ENCODE results near the gene ZFPM1.

The ZFPM1 gene

DNA sequence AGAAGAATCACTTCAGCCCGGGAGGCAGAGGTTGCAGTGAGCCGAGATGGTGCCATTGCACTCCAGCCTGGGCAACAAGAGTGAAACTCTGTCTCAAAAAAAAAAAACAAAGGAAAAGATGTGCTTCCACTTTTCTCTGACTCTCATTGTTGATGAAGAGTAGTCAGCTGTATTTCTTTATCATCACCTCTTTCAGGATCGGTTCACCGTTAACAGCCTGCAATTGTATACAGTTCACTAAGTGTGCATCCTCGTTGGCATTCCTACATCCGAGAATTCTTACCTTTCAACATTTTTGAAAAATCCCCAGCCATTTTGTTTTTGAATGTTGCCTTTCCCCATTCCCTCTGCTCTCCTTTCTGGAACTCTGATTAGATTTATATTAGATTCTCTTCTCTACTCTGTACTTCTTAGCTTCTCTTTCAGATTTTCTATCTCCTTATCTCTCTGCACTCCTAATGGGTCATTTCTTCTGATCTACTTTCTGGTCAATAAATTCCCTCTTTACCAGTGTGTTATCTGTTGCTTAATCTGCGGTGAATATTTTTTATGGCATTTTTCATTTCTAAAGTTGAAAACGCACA, 90.2 kb downstream of the ZFPM1 start:
- no peak overlapping the region for H3K4me3 ChIP-seq (replicated peaks in 1 of 2; ENCODE audit: low read depth in 2 of 2, low read length in 2 of 2)
- TF ChIP-seq, protein P1, sequence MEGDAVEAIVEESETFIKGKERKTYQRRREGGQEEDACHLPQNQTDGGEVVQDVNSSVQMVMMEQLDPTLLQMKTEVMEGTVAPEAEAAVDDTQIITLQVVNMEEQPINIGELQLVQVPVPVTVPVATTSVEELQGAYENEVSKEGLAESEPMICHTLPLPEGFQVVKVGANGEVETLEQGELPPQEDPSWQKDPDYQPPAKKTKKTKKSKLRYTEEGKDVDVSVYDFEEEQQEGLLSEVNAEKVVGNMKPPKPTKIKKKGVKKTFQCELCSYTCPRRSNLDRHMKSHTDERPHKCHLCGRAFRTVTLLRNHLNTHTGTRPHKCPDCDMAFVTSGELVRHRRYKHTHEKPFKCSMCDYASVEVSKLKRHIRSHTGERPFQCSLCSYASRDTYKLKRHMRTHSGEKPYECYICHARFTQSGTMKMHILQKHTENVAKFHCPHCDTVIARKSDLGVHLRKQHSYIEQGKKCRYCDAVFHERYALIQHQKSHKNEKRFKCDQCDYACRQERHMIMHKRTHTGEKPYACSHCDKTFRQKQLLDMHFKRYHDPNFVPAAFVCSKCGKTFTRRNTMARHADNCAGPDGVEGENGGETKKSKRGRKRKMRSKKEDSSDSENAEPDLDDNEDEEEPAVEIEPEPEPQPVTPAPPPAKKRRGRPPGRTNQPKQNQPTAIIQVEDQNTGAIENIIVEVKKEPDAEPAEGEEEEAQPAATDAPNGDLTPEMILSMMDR (IDR thresholded peaks at IDR 0.05; ENCODE audit: low read depth, low read length): no peak
- DNase-seq (ENCODE audit: low read depth in 2 of 2): no peak

DNA sequence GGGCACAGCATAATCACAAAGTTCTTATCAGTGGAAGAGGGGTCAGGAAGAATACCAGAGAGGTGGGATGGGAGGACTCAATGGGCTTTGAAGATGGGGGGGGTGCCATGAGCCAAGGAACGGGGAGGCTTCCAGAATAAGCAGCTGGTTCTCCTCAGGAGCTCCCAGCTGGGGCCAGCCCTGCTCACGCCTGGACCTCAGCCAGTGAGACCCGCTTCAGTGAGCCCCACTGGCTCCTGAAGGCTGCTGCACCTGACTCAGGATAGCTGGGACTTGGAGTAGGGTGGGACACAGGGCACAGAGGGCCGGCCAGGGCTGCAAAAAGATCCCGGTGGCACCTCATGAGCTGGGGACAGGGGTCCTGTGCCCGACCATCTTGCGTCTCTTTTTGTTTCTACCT, 92.7 kb downstream of the ZFPM1 start:
- TF ChIP-seq, protein P1 (IDR thresholded peaks at IDR 0.05; ENCODE audit: low read depth, low read length): no peak
- no peak overlapping the region for H3K4me3 ChIP-seq (replicated peaks in 1 of 2; ENCODE audit: low read depth in 2 of 2, low read length in 2 of 2)
- DNase-seq (ENCODE audit: low read depth in 2 of 2): no peak

DNA sequence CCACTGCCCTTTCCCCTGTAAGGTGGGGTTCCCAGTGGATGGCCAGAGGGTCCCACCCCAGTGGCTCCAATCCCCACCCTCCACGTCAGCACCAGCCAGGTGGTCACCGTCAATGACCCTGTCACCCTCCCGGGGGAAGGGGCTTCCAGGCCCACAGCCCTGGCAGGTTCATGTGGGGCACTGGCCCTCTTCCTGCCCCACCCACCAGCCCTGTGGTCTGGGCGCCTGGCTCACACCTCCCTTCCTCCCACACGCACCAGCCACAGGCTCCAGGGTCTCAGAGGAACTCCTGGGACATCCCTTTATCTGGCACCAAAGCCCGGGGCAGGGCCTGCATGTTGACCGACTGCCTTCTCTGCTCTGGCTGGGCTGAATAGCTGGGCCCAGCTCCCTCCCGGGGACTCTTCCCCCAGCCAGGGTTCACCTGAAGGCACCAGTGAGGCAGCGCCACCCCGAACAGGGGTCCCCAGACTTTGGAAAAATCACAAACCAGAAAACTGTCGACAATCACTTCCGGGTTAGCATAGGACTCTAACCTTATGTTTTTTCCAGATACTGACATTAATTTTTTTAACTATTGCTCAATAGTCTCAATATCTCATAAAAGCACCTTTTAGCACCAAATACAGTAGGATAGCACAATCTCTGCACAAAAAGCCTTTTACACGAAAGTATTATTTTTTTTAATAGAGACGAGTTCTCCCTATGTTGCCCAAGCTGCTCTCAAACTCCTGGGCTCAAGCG, 95.2 kb downstream of the ZFPM1 start:
- DNase-seq (ENCODE audit: low read depth in 2 of 2): no peak
- TF ChIP-seq, protein P1 (IDR thresholded peaks at IDR 0.05; ENCODE audit: low read depth, low read length): no peak
- no peak overlapping the region for H3K4me3 ChIP-seq (replicated peaks in 1 of 2; ENCODE audit: low read depth in 2 of 2, low read length in 2 of 2)

DNA sequence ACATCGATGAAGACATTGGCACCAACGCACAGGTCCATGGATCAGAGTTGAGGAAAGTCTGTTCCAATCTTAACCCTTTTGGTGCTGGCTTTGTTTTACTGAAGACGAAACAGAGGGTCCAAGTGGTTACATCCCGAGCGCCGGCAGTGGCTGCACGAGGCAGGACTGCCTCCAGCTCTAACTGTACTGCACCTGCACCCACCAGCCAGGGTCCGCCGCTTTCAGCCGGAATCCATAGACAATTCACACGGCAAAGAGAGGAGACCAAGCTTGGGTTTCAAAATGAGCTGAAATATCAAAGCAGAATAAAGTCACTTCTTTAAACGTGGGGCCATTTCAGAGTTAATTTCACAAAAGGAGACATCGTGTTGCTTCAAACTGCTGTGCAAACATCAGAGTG, 95.9 kb downstream of the ZFPM1 start:
- H3K4me3 ChIP-seq (replicated peaks in 1 of 2; ENCODE audit: low read depth in 2 of 2, low read length in 2 of 2): no peak overlapping the region
- DNase-seq (ENCODE audit: low read depth in 2 of 2): no peak
- TF ChIP-seq, protein P1 (IDR thresholded peaks at IDR 0.05; ENCODE audit: low read depth, low read length): no peak

DNA sequence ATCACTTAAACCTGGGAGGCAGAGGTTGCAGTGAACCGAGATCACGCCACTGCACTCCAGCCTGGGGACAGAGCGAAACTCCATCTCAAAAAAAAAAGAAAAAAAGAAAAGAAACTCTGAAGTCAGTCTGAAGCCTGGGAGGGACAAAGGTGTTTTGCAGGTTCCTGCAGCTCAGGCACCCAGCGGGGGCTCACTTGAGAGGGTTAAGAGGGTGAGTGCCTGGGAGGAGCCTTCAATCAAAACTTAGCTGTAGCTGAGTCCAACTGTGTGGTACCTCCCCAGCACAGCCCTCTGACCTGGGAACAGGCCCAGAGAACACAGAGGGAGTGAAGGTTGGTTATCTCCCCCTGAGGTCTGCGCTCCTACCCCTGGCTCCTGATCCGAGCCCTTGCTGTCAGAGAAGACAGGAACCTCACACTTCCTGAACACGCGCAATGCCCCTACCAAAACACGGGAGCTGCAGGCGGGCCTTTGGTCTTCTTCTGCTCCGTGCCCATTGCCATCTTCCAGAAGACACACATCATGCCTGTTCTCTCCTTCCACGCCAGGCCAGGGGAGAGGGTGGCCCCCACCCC, 96.7 kb downstream of the ZFPM1 start:
- no peak overlapping the region for H3K4me3 ChIP-seq (replicated peaks in 1 of 2; ENCODE audit: low read depth in 2 of 2, low read length in 2 of 2)
- TF ChIP-seq, protein P1 (IDR thresholded peaks at IDR 0.05; ENCODE audit: low read depth, low read length): no peak
- DNase-seq (ENCODE audit: low read depth in 2 of 2): no peak

DNA sequence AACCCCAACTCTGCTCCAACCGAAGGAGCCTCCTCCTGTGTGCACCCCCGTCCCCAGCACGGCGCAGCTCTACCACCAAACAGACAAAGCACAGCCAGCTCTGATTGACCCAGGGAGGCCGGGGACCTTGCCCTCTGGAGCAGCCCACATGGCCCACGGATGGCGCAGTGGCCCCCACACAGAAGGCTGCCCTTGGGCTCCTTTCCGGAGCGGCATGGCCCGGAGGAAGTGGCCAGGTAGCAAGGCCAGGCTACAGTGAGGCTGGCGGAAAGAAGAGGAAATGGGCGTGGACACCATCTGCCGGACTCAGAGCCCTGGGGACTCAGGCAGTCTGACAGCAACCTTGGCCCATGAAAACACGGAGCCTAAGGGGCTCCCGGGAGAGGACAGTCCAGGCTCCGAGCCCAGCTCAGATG, 97.2 kb downstream of the ZFPM1 start:
- TF ChIP-seq, protein P1 (IDR thresholded peaks at IDR 0.05; ENCODE audit: low read depth, low read length): no peak
- DNase-seq (ENCODE audit: low read depth in 2 of 2): no peak
- no peak overlapping the region for H3K4me3 ChIP-seq (replicated peaks in 1 of 2; ENCODE audit: low read depth in 2 of 2, low read length in 2 of 2)
